Left lobe of liver (tissue), 2 donors: ENCODE results near the gene ECT2. TPM values are rescaled to one million over a fixed set of nuclear protein-coding genes. Genes with fewer than 3 reads are reported as not detected.
"Not testable (repeated sequence)": the region's sequence is repeated elsewhere in the genome, so short reads cannot be mapped to it uniquely, and the experiment has no call there.

Source experiments
- ATAC-seq: fragments of 200-7000 bp; cut with Tn5 transposase; one replicate; pipeline ENCODE4 v1.9.1; 2020; ENCODE audit warnings: mild to moderate bottlenecking, moderate library complexity
- DNase-seq: peaks from one replicate; pipeline ENCODE4 v3.0.0-alpha.2; 2020; ENCODE audit warnings: low spot score
- total RNA-seq: library from RNA; stranded (reverse); gene quantifications from one replicate; pipeline ENCODE4 v1.2.1, GENCODE V29; 2021
- donor health status: DM: no; HTN: no; CAD: no; lungs with moderate emphysema.
- donor health status: DM: no; HTN: yes; CAD: no.

ECT2 gene
- total RNA-seq, 1 donor from 2014 or later = 1.6 TPM

- no peak for DNase-seq
- ATAC-seq = no peak
Measured at GRCh38 chr3:172739462-172739861, 11.1 kb upstream of the ECT2 start.

- no peak for ATAC-seq
Measured at GRCh38 chr3:172746475-172746874, 4.1 kb upstream of the ECT2 start.

DNA sequence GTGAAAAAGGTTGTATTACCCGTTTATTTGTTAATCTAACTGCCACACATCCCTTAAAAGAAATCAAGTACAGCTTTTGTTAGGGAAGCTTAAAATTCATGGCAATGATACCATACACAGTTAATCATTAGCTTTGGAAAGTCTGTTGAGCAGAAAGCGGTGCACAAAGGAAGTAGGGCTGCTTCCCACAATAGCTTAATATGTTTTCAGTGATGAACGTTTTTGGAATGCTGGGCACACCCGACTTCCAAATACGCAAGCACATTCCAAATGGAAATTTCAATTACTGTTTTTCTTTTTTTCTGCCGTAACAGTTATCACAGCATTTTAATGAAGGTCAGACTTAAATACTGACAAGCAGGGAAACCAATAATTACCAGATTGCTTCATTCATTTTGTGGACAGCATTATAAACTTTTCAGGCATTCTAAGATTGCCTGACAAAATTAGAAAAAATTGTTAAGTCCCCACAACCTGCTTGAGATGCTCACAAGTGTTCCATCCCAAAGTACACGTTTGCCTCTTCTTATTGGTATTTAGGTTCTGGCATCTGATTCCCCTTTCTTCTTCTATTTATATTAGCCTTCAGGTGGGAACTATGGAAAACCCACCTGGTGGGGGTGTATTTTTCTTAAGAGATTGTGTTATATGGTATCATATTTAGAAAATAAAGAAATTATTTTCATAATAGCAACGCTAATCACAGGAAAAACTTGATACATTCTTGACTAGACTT lies 1.1 kb upstream of the ECT2 start:
- DNase-seq (no peak), ATAC-seq (peak; percentile 22)

More at GRCh38 chr3:172746475-172746874, 4.1 kb upstream of the ECT2 start:
- DNase-seq = no peak

DNA sequence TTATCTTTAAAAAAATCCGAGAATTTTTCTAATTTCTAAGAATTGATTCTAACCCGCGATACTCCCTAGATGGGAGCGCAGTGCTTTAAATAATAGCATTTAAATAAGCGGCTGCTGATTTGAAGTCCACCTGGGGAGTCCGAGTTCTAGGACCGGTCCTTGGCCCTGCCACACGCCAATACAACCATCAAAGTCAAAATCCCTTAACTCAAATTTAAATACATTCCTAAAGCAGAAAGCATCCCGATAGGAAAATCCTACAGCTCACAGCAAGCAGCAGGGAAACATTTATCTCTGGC lies 508 bp upstream of the ECT2 start:
- ATAC-seq (no peak), DNase-seq (no peak)

DNA sequence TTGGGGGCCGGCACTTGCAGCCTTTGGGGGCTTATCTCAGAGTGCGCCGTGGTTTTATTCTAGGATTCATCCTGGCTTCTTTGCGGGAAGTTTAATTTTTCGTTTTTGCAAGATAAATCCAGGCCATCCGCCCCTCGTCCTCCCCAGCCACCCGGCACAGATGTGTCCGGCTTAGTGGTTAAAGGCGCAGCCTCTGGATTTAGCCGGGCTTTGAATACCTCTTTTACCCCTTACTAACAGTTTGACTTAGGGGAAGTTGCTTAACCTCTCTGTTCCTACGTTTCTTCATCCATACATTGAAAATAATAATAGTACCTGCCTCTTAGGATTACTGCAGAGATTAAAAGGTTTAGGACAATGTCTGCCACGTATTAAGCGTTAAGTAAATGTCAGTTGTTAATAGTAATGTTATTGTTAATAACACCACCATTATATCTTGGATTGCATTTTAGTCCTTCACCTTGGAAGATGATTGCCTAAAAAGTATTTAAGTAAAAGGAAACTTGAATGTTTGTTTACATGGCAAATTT lies 714 bp downstream of the ECT2 start:
- DNase-seq (no peak), ATAC-seq (peak; percentile 25)

DNA sequence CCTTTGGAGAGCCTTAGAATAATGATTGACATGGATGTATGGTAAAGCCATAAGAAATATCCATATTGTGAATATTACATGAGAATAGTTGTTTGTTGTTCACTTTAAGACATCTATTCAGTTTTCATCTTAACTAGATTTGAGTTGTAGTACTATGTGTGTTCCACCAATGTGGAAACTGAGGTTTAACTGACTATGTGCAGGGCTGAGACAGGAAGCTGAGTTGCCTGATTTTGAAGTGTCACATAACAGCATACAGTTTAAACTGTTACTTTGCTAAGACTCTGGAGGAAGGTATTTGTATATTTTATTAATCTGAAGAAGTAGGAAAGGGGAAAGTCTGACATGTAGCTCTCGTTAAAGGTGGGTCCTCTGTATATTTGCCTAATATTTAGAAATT lies 2.1 kb downstream of the ECT2 start:
- no peak for ATAC-seq
- DNase-seq = no peak

DNA sequence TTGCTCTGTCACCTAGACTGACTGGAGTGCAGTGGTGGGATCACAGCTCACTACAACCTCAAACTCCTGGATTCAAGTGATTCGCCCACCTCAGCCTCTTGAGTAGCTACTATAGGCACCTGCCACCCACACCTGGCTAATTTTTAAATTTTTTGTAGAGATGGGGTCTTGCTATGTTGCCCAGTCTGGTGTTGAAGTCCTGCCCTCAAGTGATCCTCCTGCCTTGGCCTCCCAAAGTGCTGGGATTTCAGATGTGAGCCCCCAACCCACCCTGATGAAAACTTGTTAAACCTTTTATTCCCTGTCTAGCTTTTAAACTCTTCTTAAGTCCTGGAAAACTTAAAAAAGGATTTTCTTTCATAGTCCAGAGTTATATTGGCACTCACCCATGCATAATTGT lies 2.6 kb downstream of the ECT2 start:
- ATAC-seq (no peak), DNase-seq (no peak)

- ATAC-seq, DNase-seq: not testable (repeated sequence)
Measured at GRCh38 chr3:172760416-172760815, 9.9 kb downstream of the ECT2 start.

- no peak for DNase-seq
- ATAC-seq = no peak
Measured at GRCh38 chr3:172766241-172766640, 15.7 kb downstream of the ECT2 start.

GRCh38 chr3:172766718-172767405 lies 16.3 kb downstream of the ECT2 start:
- ATAC-seq = no peak
- no peak for DNase-seq

GRCh38 chr3:172770382-172770781 lies 19.9 kb downstream of the ECT2 start:
- ATAC-seq = no peak

GRCh38 chr3:172771672-172772071 lies 21.1 kb downstream of the ECT2 start:
- ATAC-seq = no peak
- DNase-seq = no peak

More at GRCh38 chr3:172770382-172770781, 19.9 kb downstream of the ECT2 start:
- DNase-seq = no peak

DNA sequence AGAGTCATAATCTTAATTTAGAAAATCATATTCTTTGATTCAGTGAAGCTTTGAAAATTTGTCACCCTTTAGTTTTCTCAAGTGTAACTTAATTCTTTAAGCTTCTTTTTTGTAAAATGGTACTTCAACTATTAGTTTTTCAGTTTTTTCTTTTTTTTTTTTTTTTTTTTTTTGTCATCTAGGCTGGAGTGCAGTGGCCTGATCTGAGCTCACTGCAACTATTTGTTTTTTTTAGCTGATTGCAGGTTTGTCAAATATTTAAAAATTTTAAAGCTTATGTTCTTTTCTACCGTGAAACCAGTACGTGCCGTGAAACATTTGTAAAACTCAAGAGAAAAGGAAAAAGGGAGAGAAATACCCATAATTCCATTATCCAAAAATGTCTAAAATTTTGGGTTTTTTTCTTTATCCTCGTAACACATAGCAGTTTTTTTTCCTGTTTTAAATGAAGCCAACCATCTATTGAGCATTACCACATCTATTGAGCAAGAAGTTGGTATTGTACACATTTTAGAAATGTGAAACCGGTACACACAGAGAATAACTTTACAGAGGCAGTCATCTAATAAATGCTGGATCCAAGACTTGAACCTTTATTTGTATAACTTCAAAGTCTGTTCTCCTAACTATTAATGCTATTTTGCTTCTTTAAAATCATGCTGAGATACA lies 25.7 kb downstream of the ECT2 start:
- peak; percentile 80 for ATAC-seq
- DNase-seq = no peak

- ATAC-seq = no peak
- DNase-seq = no peak
Measured at GRCh38 chr3:172777901-172778300, 27.4 kb downstream of the ECT2 start.

- DNase-seq = no peak
- ATAC-seq = no peak
Measured at GRCh38 chr3:172782235-172782634, 31.7 kb downstream of the ECT2 start.

- DNase-seq (no peak), ATAC-seq (no peak)
Measured at GRCh38 chr3:172786036-172786435, 35.5 kb downstream of the ECT2 start.

GRCh38 chr3:172787019-172787418 lies 36.5 kb downstream of the ECT2 start:
- DNase-seq (no peak), ATAC-seq (no peak)

- ATAC-seq = no peak
- DNase-seq = no peak
Measured at GRCh38 chr3:172787746-172788145, 37.2 kb downstream of the ECT2 start.

- ATAC-seq (no peak), DNase-seq (no peak)
Measured at GRCh38 chr3:172799246-172799645, 48.7 kb downstream of the ECT2 start.

DNA sequence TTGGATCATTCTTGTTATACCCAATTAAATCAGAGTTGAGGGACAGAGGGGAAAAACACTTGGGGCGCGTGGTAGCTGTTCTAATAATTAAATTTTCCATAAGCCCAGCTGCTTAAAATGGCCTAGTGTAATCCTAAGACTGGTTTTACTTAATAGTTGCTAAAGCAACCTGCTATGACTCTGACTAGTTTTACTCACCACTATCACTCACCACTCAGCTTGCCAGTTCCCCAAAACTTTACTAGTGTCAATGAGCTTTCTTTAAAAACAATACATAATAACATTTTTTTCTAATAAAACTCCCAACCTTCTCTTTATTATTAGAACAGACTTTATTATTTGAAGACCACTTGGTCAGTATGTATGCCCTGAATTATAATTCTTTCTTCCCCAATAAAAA lies 49.6 kb downstream of the ECT2 start:
- ATAC-seq (no peak), DNase-seq (no peak)

DNA sequence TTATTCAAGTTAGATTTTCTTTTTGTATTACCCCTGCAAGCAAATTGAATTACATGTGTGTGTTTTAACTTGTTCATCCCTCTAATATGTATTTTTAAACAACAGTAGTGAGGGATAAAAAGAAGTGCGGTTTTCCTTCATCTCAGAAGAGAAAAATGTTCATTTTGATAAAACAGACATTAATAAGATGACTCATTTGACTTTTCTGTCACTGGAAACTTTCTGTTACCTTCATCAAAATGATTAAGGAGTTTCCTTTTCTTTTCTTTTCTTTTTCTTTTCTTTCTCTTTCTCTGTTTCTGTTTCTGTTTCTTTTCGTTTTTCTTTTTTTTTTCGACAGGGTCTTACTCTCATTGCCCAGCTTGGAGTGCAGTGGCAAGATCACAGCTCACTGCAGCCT lies 53.0 kb downstream of the ECT2 start:
- no peak for ATAC-seq

GRCh38 chr3:172804323-172804722 lies 53.8 kb downstream of the ECT2 start:
- no peak for ATAC-seq
- DNase-seq = no peak

More for the DNA sequence above, 53.0 kb downstream of the ECT2 start:
- no peak for DNase-seq
